ENCODE measurements around the gene HDAC4.

Gene HDAC4

GRCh38 chr2:239425631-239426030, 24.8 kb upstream of the HDAC4 start:
- DNase-seq, result no peak

GRCh38 chr2:239424337-239425045, 23.7 kb upstream of the HDAC4 start:
- no peak for DNase-seq

GRCh38 chr2:239423551-239423950, 22.7 kb upstream of the HDAC4 start:
- DNase-seq, result no peak

- DNase-seq, result no peak
These were observed 21.0 kb upstream of the HDAC4 start for GRCh38 chr2:239421851-239422250.

- no peak for DNase-seq
These were observed 19.3 kb upstream of the HDAC4 start for GRCh38 chr2:239420082-239420481.

GRCh38 chr2:239418918-239419317, 18.1 kb upstream of the HDAC4 start:
- DNase-seq, result no peak

- no peak for DNase-seq
These were observed 12.2 kb upstream of the HDAC4 start for GRCh38 chr2:239412905-239413603.

GRCh38 chr2:239411549-239412319, 10.9 kb upstream of the HDAC4 start:
- DNase-seq, result no peak

- DNase-seq, result no peak
These were observed 10.3 kb upstream of the HDAC4 start for GRCh38 chr2:239411117-239411516.

- DNase-seq, result no peak
These were observed 9.2 kb upstream of the HDAC4 start for GRCh38 chr2:239409976-239410375.

GRCh38 chr2:239407112-239407511, 6.3 kb upstream of the HDAC4 start:
- no peak for DNase-seq

- no peak for DNase-seq
These were observed 5.6 kb upstream of the HDAC4 start for GRCh38 chr2:239406316-239406995.

GRCh38 chr2:239405071-239405470, 4.3 kb upstream of the HDAC4 start:
- DNase-seq, result no peak

- no peak for DNase-seq
These were observed 1.8 kb upstream of the HDAC4 start for GRCh38 chr2:239402666-239403065.

GRCh38 chr2:239401881-239402233, 1.0 kb upstream of the HDAC4 start:
- peak; percentile 77 for DNase-seq

GRCh38 chr2:239401067-239401880, 454 bp upstream of the HDAC4 start:
- peak; percentile 98 for DNase-seq

- peak; percentile 69 for DNase-seq
These were observed 762 bp downstream of the HDAC4 start for GRCh38 chr2:239399921-239400595.

- DNase-seq, result peak; percentile 71
These were observed 1.3 kb downstream of the HDAC4 start for GRCh38 chr2:239399433-239399920.

GRCh38 chr2:239398521-239398921, 2.3 kb downstream of the HDAC4 start:
- DNase-seq, result no peak

GRCh38 chr2:239397931-239398471, 2.8 kb downstream of the HDAC4 start:
- no peak for DNase-seq
